RWPE2 (cell line): ENCODE data around the gene GABARAPL1.
A peak's percentile ranks its signal among the peaks of the same experiment; 100 is the strongest.

Source experiments
- ATAC-seq: fragments of 200-7000 bp; cut with Tn5 transposase; 3 replicates; pipeline ENCODE4 v1.9.1; 2021; ENCODE audit warnings: low read depth
- DNase-seq: peaks from one replicate; pipeline ENCODE4 v3.0.0-alpha.2; 2020; ENCODE audit warnings: low spot score
- H3K27ac ChIP-seq: fragments of 450-650 bp; 2 replicates; pipeline ENCODE4 v1.5.1; 2017; ENCODE audit warnings: mild to moderate bottlenecking; ENCODE audit not compliant: poor library complexity, severe bottlenecking
- H3K27me3 ChIP-seq: fragments of 250-450 bp; sonication (Bioruptor Pico); 2 replicates; pipeline ENCODE4 v1.5.1; 2021; ENCODE audit warnings: mild to moderate bottlenecking, moderate library complexity; ENCODE audit not compliant: insufficient read depth, poor library complexity, severe bottlenecking
- H3K36me3 ChIP-seq: fragments of 250-450 bp; sonication (Bioruptor Pico); 2 replicates; pipeline ENCODE4 v1.5.1; 2020; ENCODE audit warnings: low read depth, mild to moderate bottlenecking, moderate library complexity
- H3K4me1 ChIP-seq: fragments of 250-450 bp; sonication (Bioruptor Pico); 2 replicates; pipeline ENCODE4 v1.5.1; 2021; ENCODE audit warnings: mild to moderate bottlenecking, moderate library complexity; ENCODE audit not compliant: insufficient read depth, poor library complexity, severe bottlenecking
- H3K4me3 ChIP-seq: fragments of 250-450 bp; sonication (Bioruptor Pico); 2 replicates; pipeline ENCODE4 v1.5.1; 2021; ENCODE audit warnings: mild to moderate bottlenecking, moderate library complexity; ENCODE audit not compliant: severe bottlenecking
- H3K9me3 ChIP-seq: fragments of 250-450 bp; sonication (Bioruptor Pico); 2 replicates; pipeline ENCODE4 v1.5.1; 2021; ENCODE audit warnings: mild to moderate bottlenecking, moderate library complexity; ENCODE audit not compliant: severe bottlenecking
- CTCF ChIP-seq: fragments of 450-650 bp; IDR thresholded peaks from one replicate; pipeline ENCODE4 v1.5.1; 2017; ENCODE audit warnings: mild to moderate bottlenecking, moderate library complexity; ENCODE audit not compliant: poor library complexity, severe bottlenecking

Gene GABARAPL1

DNA sequence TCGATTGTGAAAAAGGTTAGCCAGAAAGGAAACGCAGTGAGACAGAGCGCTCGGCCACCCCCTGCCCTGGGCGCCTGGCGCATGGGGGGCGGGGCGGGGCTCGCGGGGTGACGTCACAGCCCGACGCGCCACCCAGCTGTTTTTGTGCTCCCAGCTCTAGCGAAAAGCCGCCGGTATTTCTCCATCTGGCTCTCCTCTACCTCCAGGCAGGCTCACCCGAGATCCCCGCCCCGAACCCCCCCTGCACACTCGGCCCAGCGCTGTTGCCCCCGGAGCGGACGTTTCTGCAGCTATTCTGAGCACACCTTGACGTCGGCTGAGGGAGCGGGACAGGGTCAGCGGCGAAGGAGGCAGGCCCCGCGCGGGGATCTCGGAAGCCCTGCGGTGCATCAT, at the start of gene GABARAPL1:
Gene GABARAPL1 (plus strand): TSS at position 139 of the 393 bp plus-strand sequence. CDS start 253 bp downstream, at position 392.
- H3K27ac ChIP-seq = peak within 1 kb of the TSS; percentile 50
- H3K27me3 ChIP-seq = no peaks in the 10 kb centered on the region
- peak within 1 kb of the TSS; percentile 58 for H3K4me3 ChIP-seq
- no peaks in the 10 kb centered on the region for H3K4me1 ChIP-seq
- H3K36me3 ChIP-seq = no peaks in the 10 kb centered on the region
- H3K9me3 ChIP-seq = no peaks in the 10 kb centered on the region
- ATAC-seq = peak; percentile 47
- DNase-seq = no peak
- TF ChIP-seq CTCF = no peak

GRCh38 chr12:10163084-10163483, 49.6 kb upstream of the GABARAPL1 start:
- DNase-seq (no peak), ATAC-seq (no peak)
- no peak overlapping the region for H3K4me3 ChIP-seq

GRCh38 chr12:10165421-10165820, 47.3 kb upstream of the GABARAPL1 start:
- peaks cover 13% of the 10 kb centered on the region for H3K4me1 ChIP-seq
- H3K4me3 ChIP-seq = no peak overlapping the region
- DNase-seq (no peak), ATAC-seq (no peak)
- H3K27ac ChIP-seq = no peak overlapping the region
- no peaks in the 10 kb centered on the region for H3K9me3 ChIP-seq
- no peaks in the 10 kb centered on the region for H3K27me3 ChIP-seq
- no peak for TF ChIP-seq CTCF
- H3K36me3 ChIP-seq = no peaks in the 10 kb centered on the region

More at GRCh38 chr12:10163084-10163483, 49.6 kb upstream of the GABARAPL1 start:
- Histone ChIP-seq H3K36me3 (no peaks in the 10 kb centered on the region), H3K27me3 (no peaks in the 10 kb centered on the region), H3K4me1 (peaks cover 4% of the 10 kb centered on the region), H3K9me3 (no peaks in the 10 kb centered on the region), H3K27ac (no peak overlapping the region)
- no peak for TF ChIP-seq CTCF

- no peak overlapping the region for H3K27ac ChIP-seq
- no peak for DNase-seq
These were observed 45.1 kb upstream of the GABARAPL1 start for GRCh38 chr12:10167599-10167998.

More at GRCh38 chr12:10167599-10167998, 45.1 kb upstream of the GABARAPL1 start:
- TF ChIP-seq CTCF = no peak
- H3K36me3 ChIP-seq = no peaks in the 10 kb centered on the region
- no peaks in the 10 kb centered on the region for H3K27me3 ChIP-seq
- ATAC-seq = no peak; the same call in 1 of the 3 replicates
- no peaks in the 10 kb centered on the region for H3K9me3 ChIP-seq
- peaks cover 16% of the 10 kb centered on the region for H3K4me1 ChIP-seq
- no peak overlapping the region for H3K4me3 ChIP-seq
